GM18873 (cell line): ENCODE data around the gene GRIK1.
A peak's percentile ranks its signal among the peaks of the same experiment; 100 is the strongest.

ENCODE experiments used
- ATAC-seq: cut with Tn5 transposase; IDR thresholded peaks from one replicate; pipeline ENCODE4 v1.9.1; 2021; ENCODE audit warnings: mild to moderate bottlenecking, moderate library complexity, moderate number of reproducible peaks; ENCODE audit not compliant: unreplicated experiment, low FRiP score

Gene GRIK1

DNA sequence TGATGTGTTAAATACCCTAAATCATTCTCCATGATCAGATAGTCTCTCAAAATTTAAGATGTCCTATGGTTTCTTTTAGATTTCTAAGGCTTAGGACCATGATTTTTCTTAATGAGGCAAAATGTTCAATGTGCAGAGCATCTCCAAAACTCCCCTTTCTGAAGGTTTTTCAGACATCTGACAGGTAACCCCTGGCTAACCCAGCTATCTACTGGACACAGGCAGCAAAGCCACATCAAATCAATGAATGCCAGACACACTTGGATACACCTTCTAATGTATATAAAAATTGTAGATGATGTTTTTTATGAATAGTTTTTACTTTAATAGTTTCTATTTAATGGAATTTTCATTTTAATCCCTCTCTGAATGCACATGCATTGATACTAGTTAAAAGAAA lies 285.6 kb downstream of the GRIK1 start:
- ATAC-seq, result no peak

DNA sequence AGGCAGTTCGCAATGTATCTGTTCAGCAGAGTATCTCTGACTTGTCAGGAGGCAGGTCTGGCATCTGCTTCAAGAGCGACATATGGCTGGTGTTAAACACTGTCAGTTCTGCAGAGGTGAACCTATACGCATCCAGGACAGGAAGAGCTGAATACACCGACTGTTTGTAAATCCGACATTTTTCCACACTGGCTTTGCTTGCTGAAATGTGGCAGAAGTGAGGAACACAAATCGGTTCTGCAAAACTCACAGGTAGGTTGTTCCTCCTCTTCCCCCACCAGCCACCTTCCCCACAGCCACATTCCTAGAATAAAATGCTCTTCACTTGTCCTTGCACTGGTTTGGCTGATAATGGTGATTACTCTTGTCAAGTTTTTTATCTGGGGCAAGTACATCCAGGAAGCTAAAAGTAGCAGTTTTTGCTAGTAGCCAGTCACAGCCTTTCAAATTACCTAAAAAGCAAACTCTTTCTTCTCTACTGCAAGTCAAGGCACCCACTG lies 289.2 kb downstream of the GRIK1 start:
- no peak for ATAC-seq

DNA sequence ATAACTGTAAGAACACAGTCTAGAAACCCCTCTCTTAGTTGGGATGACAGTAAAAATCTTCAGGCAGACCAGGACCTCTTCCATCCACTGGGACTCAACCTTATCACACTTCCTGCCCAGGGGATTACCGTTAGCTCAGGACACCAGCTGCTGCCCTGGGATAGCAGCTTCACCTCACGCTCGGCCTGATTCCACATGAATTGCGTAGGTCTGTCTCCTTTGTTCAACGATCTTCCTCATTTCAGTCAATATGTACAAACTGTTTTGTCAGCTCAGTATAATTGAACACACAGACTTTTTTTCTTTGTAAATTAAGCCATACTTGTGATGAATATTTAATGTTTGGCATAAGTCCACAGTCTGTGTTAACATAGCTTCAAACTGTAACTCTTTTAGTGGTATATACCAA lies 290.4 kb downstream of the GRIK1 start:
- ATAC-seq, result no peak

GRCh38 chr21:29648710-29649240 lies 291.0 kb downstream of the GRIK1 start:
- ATAC-seq, result no peak

DNA sequence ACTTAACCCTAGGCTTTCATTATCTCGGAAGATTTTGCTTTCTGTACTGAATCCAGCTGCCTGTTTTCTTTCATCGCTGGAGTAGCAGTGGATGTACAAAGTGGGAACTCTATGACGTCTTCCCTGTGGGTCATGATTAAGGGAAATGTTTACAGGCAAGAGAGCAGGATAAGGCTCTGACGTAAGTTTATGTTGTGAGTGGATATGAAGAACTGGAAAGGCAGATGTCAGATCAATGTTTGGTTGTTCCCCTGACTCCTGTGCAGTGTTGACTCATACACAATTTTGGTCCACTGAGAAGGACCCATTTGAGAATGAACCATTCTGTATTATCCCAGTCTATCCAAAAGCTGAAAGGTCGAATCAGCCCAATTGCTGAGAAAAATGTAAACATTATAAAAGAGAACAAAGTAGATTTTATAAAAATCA lies 292.4 kb downstream of the GRIK1 start:
- no peak for ATAC-seq

DNA sequence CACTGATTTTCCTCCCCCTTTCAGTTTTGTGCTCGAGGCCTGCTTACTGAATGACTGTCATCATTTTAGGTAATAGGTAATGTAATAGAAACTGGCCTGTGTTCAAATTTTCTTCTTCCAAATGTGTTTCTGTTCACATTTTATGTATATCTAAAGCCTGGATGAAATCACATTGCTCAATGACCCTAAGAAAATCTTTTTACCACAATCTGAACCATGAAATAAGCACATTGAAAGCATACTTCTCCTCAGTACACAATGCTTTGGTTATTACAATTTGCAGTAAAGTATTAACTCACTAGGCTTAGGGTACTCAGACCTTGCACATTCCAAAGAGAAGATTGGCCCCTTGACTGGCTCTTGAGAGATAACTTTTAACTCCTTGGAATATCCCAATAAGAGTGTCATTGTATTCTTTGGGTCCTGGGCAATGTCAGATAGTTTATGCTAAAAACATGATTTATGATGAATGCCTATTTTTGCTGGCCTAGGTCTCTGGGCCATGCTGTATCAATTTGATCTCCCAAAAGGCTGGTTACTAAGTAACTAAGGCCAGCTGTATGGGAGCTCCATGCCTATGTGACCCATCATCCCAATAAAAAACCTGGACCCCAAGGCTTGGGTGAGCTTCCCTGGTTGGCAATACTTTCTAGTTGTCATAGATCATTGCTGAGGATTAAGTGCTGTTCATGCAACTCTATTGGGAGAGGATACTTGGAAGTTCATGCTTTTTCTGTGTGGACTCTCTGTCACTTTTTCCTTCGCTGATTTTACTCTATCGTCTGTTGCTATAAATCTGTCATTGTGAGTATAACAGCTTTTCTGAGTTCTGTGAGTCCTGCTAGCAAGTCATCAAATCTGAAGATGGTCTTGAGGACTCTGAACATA lies 293.9 kb downstream of the GRIK1 start:
- no peak for ATAC-seq

- ATAC-seq, result no peak
Observed at GRCh38 chr21:29643289-29643688, 296.5 kb downstream of the GRIK1 start.

GRCh38 chr21:29642551-29643245 lies 297.1 kb downstream of the GRIK1 start:
- ATAC-seq, result no peak

- no peak for ATAC-seq
Observed at GRCh38 chr21:29641635-29642550, 297.9 kb downstream of the GRIK1 start.

GRCh38 chr21:29641001-29641634 lies 298.7 kb downstream of the GRIK1 start:
- ATAC-seq, result no peak

- ATAC-seq, result no peak
Observed at GRCh38 chr21:29640080-29640508, 299.7 kb downstream of the GRIK1 start.

- no peak for ATAC-seq
Observed at GRCh38 chr21:29639366-29640079, 300.3 kb downstream of the GRIK1 start.

DNA sequence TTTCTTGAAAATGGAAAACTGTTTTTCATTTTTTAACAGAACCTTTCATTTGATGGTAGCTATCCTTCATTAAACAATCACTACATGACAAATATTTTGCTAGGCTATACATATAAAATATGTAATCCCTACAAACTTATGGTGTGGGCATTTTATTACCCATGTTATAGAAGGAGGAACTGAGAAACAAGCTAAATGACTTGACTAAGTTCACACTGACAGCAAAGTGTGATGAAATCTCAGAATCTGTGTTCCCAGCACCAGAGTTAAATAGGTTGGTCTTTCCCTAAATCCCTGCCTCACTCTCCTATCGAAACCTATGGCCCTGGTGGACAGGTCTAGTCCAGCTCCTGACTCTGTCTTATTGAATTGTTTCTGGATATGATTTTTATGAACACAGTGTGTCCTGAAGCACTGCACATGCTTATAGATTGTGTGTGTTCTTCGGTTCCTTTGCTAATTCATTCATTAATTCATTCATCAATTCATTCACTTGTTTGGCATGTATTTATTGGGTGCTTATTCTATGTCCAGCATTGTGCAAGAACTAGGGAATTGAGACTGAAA lies 301.0 kb downstream of the GRIK1 start:
- ATAC-seq, result peak; percentile 46

GRCh38 chr21:29638138-29638537 lies 301.7 kb downstream of the GRIK1 start:
- no peak for ATAC-seq

GRCh38 chr21:29637553-29637952 lies 302.2 kb downstream of the GRIK1 start:
- no peak for ATAC-seq

DNA sequence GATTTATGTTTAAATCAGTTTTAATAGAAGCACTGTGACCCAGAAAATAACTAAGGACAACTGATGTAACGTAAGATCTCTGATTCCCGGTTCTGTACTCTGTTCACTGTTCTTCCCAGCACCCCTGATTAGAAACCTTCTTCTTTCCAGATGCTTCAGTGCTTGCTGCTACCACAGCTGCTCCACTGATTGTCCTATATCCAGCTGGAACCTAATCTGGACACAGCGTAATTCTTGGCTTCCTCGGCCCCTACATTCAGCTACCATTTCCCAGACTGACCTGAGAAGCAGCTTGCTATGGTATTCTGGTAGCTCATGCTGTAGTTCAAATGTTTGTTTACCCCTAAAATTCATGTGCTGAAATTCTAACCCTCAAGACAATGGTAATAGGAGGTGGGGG lies 302.7 kb downstream of the GRIK1 start:
- ATAC-seq, result no peak

- no peak for ATAC-seq
Observed at GRCh38 chr21:29634418-29634817, 305.4 kb downstream of the GRIK1 start.

- no peak for ATAC-seq
Observed at GRCh38 chr21:29633756-29634155, 306.0 kb downstream of the GRIK1 start.

DNA sequence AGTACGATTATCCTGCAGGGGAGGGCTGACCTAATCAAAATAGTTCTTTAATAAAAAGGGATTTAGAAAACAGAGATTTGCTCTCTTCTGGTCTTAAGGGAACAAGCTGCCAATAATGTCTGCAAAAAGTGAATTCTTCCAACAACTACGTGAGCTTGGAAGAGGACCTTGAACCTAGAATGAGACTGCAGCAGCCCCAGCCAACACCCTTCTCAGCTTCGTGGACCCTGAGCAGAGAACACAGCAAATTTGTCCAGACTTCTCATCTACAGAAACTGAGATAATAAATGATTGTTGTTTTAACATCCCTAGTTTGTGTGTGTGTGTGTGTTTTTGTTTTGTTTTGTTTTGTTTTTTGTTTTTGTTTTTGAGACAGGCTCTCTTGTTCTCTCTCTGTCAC lies 309.4 kb downstream of the GRIK1 start:
- no peak for ATAC-seq
